ENCODE data around the gene RHEB. TPM values are rescaled to one million over a fixed set of nuclear protein-coding genes. Genes with fewer than 3 reads are reported as not detected.

Gene RHEB
- polyA plus RNA-seq, 1 experiment, result 154 TPM

DNA sequence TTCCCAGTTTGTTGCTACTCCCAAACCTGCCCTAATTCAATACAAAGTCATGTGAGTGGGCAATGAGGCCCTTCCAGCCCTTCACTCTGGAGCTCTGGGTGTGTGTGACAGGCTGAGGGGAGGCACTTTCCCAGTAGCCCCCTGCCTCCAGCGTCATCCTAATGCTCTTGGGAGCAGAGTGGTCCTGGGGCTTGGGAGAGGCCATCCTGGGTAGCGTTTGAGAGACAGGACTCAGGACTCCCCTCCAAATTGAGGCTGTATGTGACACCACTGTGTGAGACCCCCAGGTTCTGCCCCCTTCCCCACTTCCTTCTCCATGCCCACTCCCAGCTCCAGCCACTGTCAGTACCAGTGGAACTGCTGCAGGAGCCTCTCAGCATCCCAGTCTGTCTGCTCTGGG, 73.3 kb downstream of the RHEB start:
- ChIA-PET CTCF (interaction anchor here (0.7 kb wide), 1 partner anchor 325 kb away, joined by 7 read pairs; no protein-coding TSS in a partner anchor), POLR2A (no interaction called here)
- no peaks in the 10 kb centered on the region; the same call in 1 of the 2 replicates for H3K9me3 ChIP-seq (ENCODE audit: control insufficient read depth, insufficient read depth, low read length)
- H3K27me3 ChIP-seq (ENCODE audit: control insufficient read depth, insufficient read depth, low read length), result no peaks in the 10 kb centered on the region
- TF ChIP-seq, protein P1, sequence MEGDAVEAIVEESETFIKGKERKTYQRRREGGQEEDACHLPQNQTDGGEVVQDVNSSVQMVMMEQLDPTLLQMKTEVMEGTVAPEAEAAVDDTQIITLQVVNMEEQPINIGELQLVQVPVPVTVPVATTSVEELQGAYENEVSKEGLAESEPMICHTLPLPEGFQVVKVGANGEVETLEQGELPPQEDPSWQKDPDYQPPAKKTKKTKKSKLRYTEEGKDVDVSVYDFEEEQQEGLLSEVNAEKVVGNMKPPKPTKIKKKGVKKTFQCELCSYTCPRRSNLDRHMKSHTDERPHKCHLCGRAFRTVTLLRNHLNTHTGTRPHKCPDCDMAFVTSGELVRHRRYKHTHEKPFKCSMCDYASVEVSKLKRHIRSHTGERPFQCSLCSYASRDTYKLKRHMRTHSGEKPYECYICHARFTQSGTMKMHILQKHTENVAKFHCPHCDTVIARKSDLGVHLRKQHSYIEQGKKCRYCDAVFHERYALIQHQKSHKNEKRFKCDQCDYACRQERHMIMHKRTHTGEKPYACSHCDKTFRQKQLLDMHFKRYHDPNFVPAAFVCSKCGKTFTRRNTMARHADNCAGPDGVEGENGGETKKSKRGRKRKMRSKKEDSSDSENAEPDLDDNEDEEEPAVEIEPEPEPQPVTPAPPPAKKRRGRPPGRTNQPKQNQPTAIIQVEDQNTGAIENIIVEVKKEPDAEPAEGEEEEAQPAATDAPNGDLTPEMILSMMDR (IDR thresholded peaks at IDR 0.05; ENCODE audit: low read depth, low read length), result no peak
- no peak overlapping the region for H3K4me3 ChIP-seq (ENCODE audit: low read depth, low read length)
- no peak overlapping the region for H3K27ac ChIP-seq (ENCODE audit: low read depth, low read length)
- DNase-seq (ENCODE audit: low read depth, low spot score), result no peak

DNA sequence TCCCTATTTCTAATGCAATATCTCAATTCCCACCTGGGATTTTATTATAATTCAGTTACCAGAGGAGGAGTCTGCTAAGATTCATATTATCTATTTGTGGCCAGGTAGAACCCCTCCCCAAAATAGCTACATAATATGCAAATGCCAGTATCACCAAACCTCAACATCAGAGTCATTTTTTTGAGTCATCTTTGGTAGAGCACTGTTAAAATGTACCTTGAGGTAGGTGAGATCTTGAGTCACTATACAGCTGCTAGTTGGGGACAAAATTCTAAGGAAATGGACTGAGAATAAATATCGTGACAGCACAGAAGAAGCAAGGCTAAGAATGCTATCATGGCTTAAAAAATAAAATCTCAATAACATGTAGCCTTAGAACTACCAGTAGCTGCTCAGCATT, 75.1 kb downstream of the RHEB start:
- H3K4me3 ChIP-seq (ENCODE audit: low read depth, low read length), result no peak overlapping the region
- CTCF ChIA-PET, result interaction anchor here (2.5 to 3.0 kb wide), 2 partner anchors 76 to 130 kb away, joined by 8 to 9 read pairs; no protein-coding TSS in a partner anchor
- TF ChIP-seq, protein P1 (IDR thresholded peaks at IDR 0.05; ENCODE audit: low read depth, low read length), result no peak
- POLR2A ChIA-PET, result no interaction called here
- peaks cover 5% of the 10 kb centered on the region for H3K27me3 ChIP-seq (ENCODE audit: control insufficient read depth, insufficient read depth, low read length)
- H3K9me3 ChIP-seq (ENCODE audit: control insufficient read depth, insufficient read depth, low read length), result no peaks in the 10 kb centered on the region; the same call in 1 of the 2 replicates
- no peak for DNase-seq (ENCODE audit: low read depth, low spot score)
- H3K27ac ChIP-seq (ENCODE audit: low read depth, low read length), result no peak overlapping the region

DNA sequence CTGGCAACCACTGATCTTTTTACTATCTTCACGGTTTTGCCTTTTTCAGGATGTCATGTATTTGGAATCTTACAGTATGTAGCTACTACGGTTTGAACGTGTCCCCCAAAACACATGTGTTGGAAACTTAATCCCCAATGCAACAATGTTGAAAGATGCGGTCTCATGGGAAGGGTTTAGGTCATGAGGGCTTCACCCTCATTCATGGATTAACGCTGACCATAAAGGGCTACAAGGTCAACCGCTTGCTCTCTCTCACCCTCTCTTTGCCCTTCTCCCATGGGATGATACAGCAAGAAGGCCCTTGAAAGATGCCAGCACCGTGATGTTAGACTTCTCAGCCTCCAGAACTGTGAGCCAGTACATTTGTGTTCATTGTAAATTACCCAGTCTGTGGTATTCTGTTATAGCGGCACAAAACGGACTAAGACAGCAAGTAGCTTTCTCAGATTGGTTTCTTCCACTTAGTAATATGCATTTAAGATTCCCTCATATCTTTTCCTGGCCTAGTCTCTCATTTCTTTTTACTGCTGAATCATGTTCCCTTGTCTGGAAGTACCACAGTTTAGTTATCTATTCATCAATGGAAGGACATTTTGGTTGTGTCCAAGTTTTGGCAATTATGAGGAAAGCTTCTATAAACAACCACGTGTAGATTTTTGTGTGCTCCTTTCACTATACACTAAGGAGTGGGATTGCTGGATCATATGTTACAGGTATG, 76.8 kb downstream of the RHEB start:
- TF ChIP-seq, protein P1 (IDR thresholded peaks at IDR 0.05; ENCODE audit: low read depth, low read length), result no peak
- H3K9me3 ChIP-seq (ENCODE audit: control insufficient read depth, insufficient read depth, low read length), result peaks cover 7% of the 10 kb centered on the region; the same call in 1 of the 2 replicates
- no peak overlapping the region for H3K27ac ChIP-seq (ENCODE audit: low read depth, low read length)
- POLR2A ChIA-PET, result interaction anchor here (0.6 to 0.7 kb wide), 2 partner anchors 75 to 140 kb away, joined by 3 to 9 read pairs; no protein-coding TSS in a partner anchor
- CTCF ChIA-PET, result interaction anchor here (0.7 to 3.0 kb wide), 4 partner anchors 74 to 311 kb away, joined by 3 to 9 read pairs (median 8); no protein-coding TSS in a partner anchor
- peaks cover 14% of the 10 kb centered on the region for H3K27me3 ChIP-seq (ENCODE audit: control insufficient read depth, insufficient read depth, low read length)
- H3K4me3 ChIP-seq (ENCODE audit: low read depth, low read length), result no peak overlapping the region
- DNase-seq (ENCODE audit: low read depth, low spot score), result no peak

DNA sequence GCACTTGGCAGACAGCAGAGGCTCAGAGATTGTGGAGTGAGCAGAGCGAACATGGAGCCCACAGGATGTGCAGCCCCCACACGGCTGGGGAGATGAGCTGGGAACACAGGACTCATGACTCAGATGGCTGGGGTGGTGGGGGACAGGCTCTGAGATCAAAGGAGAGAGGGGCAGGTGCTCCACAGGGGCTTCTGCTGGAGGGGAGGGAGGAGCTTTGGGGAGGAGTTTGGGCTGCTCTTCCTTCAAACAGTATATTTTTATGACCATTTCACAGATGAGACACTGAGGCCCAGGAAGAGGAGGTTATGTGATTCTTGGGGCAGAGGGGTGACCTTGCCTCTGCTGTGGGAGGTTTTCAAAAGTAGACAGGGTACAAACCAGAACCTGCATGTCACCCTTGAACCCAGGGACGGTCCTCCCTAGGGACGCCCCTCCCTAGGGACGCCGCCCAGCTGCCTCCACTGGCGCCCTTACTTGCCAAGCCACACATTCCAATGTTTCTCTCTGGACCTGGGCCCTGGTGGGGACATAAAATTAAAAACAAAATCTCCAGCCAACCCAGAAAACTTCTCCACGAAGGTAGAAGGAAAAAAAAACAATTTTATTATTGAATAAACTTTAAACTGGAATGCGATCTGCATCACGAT, 78.8 kb downstream of the RHEB start:
- Histone ChIP-seq H3K27ac (ENCODE audit: low read depth, low read length) (no peak overlapping the region), H3K9me3 (ENCODE audit: control insufficient read depth, insufficient read depth, low read length) (peaks cover 7% of the 10 kb centered on the region; the same call in 1 of the 2 replicates), H3K27me3 (ENCODE audit: control insufficient read depth, insufficient read depth, low read length) (peaks cover 14% of the 10 kb centered on the region), H3K4me3 (ENCODE audit: low read depth, low read length) (no peak overlapping the region)
- POLR2A ChIA-PET, result no interaction called here
- CTCF ChIA-PET, result interaction anchor here (2.6 to 5.5 kb wide), 2 partner anchors 8 to 73 kb away, joined by 14 to 34 read pairs; no protein-coding TSS in a partner anchor
- DNase-seq (ENCODE audit: low read depth, low spot score), result no peak
- TF ChIP-seq, protein P1 (IDR thresholded peaks at IDR 0.05; ENCODE audit: low read depth, low read length), result no peak

All from AG04450 (cell line).